Bronchial epithelial cell (primary cell): ENCODE data around the gene TBCE. TPM values are rescaled to one million over a fixed set of nuclear protein-coding genes. Genes with fewer than 3 reads are reported as not detected.

Experiments used
- DNase-seq: peaks from one replicate; pipeline ENCODE4 v3.0.0-alpha.2; 2010; ENCODE audit warnings: low read depth
- FAIRE-seq: peaks from 2 replicates; lab custom pipeline; 2011; peaks lifted over from hg19 to GRCh38; lab: Jason Lieb, UNC
- H3K27me3 ChIP-seq: 2 replicates; pipeline ENCODE4 v1.5.1; 2011; ENCODE audit warnings: low read length; ENCODE audit not compliant: control insufficient read depth, insufficient read depth
- H3K36me3 ChIP-seq: 2 replicates; pipeline ENCODE4 v1.5.1; 2011; ENCODE audit warnings: low read length; ENCODE audit not compliant: control insufficient read depth, insufficient read depth
- H3K4me3 ChIP-seq: 2 replicates; pipeline ENCODE4 v1.5.1; 2011; ENCODE audit warnings: mild to moderate bottlenecking, low read depth, low read length, control low read depth
- total RNA-seq: library from RNA; depleted of rRNA; stranded (reverse); fragments of >200 nt; gene quantifications from 2 replicates; pipeline ENCODE4 v1.2.1, GENCODE V29; 2014
- TF ChIP-seq, protein P1 (sequence below): IDR thresholded peaks from 2 replicates; pipeline ENCODE4 v1.5.1; 2011; ENCODE audit warnings: mild to moderate bottlenecking, moderate library complexity, low read length, control low read depth, inconsistent platforms; ENCODE audit not compliant: insufficient read depth, severe bottlenecking

The TBCE gene
- total RNA-seq, 1 donor from 2014 or later: 25.0 TPM

DNA sequence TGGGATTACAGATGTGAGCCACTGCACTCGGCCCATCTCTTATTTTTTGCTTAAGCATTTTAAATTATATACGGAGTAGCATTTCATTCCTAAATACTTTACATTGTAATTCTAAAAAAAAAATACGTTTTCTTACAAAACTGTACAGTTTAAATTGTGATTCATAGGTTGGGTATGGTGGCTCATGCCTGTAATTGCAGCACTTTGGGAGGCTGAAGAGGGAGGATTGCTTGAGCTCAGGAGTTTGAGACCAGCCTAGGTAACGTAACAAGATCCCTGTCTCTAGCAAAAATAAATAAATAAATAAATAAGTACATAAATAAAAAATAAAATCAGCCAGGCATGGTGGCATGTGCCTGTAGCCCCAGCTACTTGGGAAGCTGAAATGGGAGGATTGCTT lies 24.6 kb downstream of the TBCE start:
- H3K36me3 ChIP-seq: no peaks in the 10 kb centered on the region
- FAIRE-seq: no peak
- no peak overlapping the region for H3K4me3 ChIP-seq
- no peak for DNase-seq
- TF ChIP-seq, protein P1, sequence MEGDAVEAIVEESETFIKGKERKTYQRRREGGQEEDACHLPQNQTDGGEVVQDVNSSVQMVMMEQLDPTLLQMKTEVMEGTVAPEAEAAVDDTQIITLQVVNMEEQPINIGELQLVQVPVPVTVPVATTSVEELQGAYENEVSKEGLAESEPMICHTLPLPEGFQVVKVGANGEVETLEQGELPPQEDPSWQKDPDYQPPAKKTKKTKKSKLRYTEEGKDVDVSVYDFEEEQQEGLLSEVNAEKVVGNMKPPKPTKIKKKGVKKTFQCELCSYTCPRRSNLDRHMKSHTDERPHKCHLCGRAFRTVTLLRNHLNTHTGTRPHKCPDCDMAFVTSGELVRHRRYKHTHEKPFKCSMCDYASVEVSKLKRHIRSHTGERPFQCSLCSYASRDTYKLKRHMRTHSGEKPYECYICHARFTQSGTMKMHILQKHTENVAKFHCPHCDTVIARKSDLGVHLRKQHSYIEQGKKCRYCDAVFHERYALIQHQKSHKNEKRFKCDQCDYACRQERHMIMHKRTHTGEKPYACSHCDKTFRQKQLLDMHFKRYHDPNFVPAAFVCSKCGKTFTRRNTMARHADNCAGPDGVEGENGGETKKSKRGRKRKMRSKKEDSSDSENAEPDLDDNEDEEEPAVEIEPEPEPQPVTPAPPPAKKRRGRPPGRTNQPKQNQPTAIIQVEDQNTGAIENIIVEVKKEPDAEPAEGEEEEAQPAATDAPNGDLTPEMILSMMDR: no peak
- H3K27me3 ChIP-seq: no peaks in the 10 kb centered on the region

DNA sequence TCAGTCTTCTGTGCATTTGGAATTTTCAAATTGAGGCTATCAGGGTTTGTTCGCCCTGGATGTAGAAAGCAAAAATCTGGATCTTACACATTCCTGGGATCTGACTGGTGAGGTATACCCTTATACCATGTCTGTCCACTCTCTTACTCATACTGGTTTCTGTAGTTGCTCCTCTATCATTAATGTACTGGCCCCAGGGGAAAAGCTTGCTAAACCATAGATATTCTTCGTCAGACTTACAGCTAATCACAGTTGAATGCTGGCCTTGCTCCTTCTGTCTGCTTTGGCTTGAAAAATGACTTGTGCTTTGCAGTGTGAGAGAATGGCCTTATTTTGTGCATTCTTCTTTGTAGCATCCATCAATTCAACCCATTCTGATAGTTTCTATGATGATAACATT lies 30.5 kb downstream of the TBCE start:
- H3K4me3 ChIP-seq: no peak overlapping the region
- FAIRE-seq (peak; percentile 18), DNase-seq (peak; percentile 96)
- H3K36me3 ChIP-seq: no peaks in the 10 kb centered on the region
- TF ChIP-seq, protein P1: no peak
- no peaks in the 10 kb centered on the region for H3K27me3 ChIP-seq

DNA sequence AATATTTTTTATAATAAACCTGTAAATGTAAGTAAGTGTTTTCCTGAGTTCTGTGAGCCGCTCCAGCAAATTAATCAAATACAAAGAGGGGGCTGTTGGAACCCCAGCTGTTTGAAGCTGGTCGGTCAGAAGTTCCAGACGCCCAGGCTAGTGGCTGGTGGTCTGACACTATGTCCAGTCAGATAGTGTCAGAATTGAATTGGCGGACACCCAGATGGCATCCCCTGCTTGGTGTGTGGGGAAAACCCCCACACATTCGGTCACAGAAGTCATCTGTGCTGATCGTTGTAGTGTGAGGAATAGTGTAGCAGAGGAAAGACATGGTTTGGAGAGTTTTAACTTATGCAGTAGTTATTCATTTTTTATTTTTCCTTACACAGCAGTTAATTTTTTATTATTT lies 32.4 kb downstream of the TBCE start:
- no peaks in the 10 kb centered on the region for H3K27me3 ChIP-seq
- no peaks in the 10 kb centered on the region for H3K36me3 ChIP-seq
- no peak for DNase-seq
- TF ChIP-seq, protein P1: no peak
- H3K4me3 ChIP-seq: no peak overlapping the region
- FAIRE-seq: no peak

DNA sequence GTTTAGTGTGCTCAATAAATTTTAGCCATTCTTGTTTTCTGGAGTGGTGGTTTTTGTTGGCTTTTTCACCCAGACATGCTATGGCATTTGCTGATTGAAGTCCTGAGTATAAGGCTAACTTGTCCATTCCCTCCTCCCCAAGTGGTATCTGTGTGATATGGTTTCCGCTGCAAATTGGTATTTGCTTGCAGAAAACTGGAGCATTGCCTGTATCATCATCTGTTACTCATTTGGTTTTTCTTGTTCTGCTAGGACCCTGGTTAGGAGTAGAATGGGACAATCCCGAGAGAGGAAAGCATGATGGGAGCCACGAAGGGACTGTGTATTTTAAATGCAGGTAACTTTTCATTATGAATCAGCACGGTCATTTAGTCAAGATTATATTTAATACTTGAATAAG lies 34.0 kb downstream of the TBCE start:
- H3K36me3 ChIP-seq: no peaks in the 10 kb centered on the region
- FAIRE-seq (no peak), DNase-seq (no peak)
- TF ChIP-seq, protein P1: no peak
- no peaks in the 10 kb centered on the region for H3K27me3 ChIP-seq
- H3K4me3 ChIP-seq: no peak overlapping the region

DNA sequence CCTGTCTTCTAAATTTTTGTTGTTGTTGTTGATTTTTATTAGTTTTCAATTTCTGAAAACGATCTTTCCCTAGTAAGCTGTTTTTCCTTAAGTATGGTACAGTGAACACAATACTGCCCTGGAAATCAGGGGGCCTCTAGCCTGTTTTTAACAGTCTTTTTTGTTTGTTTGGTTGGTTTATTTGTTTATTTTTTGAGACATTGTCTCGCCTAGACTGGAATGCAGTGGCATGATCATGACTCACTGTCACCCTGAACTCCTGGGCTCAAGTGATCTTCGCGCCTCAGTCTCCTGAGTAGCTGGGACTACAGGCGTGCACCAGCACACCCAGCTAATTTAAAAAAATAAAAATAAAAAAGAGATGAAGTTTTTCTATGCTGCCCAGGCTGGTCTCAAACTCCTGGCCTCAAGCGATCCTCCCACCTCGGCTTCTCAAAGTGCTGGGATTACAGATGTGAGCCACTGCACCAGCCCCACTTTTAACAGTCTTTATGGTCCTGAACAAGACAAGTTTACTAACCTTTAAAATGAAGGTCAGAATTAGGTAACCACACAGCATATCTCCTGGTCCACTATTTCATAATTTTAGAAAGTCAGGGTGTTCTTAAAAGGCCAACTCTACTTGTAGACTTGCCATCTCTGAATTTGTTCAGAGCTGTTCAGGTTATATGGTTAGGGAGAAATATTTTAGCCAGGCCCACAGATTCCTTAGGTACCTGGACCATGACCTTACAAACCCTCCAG lies 35.4 kb downstream of the TBCE start:
- DNase-seq: peak; percentile 28
- Histone ChIP-seq H3K36me3 (no peaks in the 10 kb centered on the region), H3K4me3 (no peak overlapping the region), H3K27me3 (no peaks in the 10 kb centered on the region)
- no peak for FAIRE-seq
- TF ChIP-seq, protein P1: no peak

DNA sequence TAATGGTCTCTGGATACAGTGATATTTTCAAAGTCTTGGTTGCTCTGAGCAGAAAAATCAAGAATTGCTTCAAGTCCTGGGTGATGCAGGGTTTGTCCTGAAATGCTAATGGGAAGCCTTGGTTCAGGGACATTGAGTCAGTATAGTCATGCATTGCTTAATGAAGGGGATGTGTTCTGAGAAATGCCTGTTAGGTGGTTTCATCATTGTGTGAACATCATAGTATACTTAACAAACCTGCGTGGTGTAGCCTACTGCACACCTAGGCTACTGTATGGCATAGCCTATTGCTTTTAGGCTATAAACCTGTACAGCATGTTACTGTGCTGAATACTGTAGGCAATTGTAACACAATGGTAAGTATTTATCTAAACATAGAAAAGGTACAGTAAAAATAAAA lies 36.4 kb downstream of the TBCE start:
- TF ChIP-seq, protein P1: no peak
- no peaks in the 10 kb centered on the region for H3K36me3 ChIP-seq
- no peaks in the 10 kb centered on the region for H3K27me3 ChIP-seq
- H3K4me3 ChIP-seq: no peak overlapping the region
- DNase-seq (peak; percentile 72), FAIRE-seq (no peak)
